HepG2 (cell line): ENCODE results near the gene SFTA2.

Experiments
- ATF1 ChIP-seq: IDR thresholded peaks from 2 replicates; pipeline ENCODE4 v1.6.1; 2016; ENCODE audit warnings: mild to moderate bottlenecking, control low read depth
- BRCA1 ChIP-seq: sonication (generic); formaldehyde crosslinking; IDR thresholded peaks from 2 replicates; pipeline ENCODE4 v1.4.0; 2020; ENCODE audit warnings: missing genetic modification reagents
- CREM ChIP-seq, 2 experiments: sonication (generic) in 1 of 2; formaldehyde crosslinking in 1 of 2; IDR thresholded peaks; 2 replicates each; pipeline versions ENCODE4 v1.4.0 to v1.6.1; 2016 to 2020; ENCODE audit warnings: antibody characterized with exemption in 1 of 2, mild to moderate bottlenecking in 1 of 2, missing genetic modification reagents in 1 of 2
- NR1H2 ChIP-seq: sonication (generic); formaldehyde crosslinking; IDR thresholded peaks from 2 replicates; pipeline ENCODE4 v1.8.1; 2022; ENCODE audit warnings: low read depth, missing genetic modification reagents, borderline replicate concordance
- TCF7L2 ChIP-seq: IDR thresholded peaks from 2 replicates; pipeline ENCODE4 v1.6.1; 2011; ENCODE audit warnings: mild to moderate bottlenecking, low read depth, low read length, moderate library complexity
- ZBTB2 ChIP-seq: sonication (generic); formaldehyde crosslinking; IDR thresholded peaks from 2 replicates; pipeline ENCODE4 v1.8.0; 2022; ENCODE audit warnings: low read depth, missing genetic modification reagents
- ZNF850 ChIP-seq: sonication (generic); formaldehyde crosslinking; conservative IDR thresholded peaks from 2 replicates; pipeline ENCODE4 v1.9.0; 2021; ENCODE audit warnings: mild to moderate bottlenecking, missing genetic modification reagents
- TF ChIP-seq, protein P1 (sequence below): sonication (generic); formaldehyde crosslinking; IDR thresholded peaks from 2 replicates; pipeline ENCODE4 v1.5.0; 2020; ENCODE audit warnings: mild to moderate bottlenecking, missing genetic modification reagents, moderate library complexity

DNA sequence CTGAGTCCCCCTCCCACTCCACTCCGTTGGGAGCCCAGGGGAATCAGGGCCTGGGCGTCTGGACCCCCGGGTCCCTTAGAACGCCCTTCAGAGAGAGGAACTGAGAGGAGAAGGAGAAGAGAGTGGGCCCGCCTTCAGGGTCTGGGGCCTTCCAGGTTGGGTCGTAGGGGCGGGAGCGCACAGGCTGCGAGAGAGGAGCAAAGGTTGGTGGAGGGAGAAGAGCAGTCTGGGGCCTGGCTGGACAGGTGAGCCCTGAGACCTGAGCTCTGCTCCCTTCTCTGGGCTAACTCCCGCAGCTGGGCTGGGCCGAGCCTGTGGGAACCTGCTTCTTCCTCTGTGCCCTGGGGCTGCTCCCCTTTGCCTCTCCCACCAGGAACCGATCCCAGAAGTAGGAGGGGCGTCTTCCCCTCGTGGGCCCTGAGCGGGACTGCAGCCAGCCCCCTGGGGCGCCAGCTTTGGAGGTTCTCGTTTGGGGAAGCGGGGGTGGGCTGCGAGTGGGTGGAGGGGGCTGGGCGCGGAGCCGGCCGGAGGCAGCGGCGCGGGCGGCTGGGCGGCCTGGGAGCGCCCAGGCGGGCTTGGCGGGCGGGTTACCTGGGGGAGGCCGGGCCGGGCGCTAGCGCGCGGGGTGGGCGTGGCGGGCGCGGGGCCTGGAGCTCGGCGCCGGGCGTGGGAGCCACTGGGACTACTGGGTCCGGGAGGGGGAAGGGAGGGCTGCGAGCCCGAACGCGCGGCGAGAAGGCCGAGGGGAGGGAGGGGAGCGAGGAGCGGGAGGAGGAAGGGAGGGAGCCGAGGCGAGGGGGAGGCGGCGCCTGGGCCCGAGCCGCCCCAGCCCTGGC lies 48.1 kb downstream of the SFTA2 start, which contains the start of gene DDR1:
- TF ChIP-seq ZBTB2 (CRISPR knock-in tag), result no peak
- no peak for TF ChIP-seq ZNF850 (CRISPR knock-in tag)
- no peak for TF ChIP-seq ATF1 (CRISPR knock-in tag)
- no peak for TF ChIP-seq NR1H2 (CRISPR knock-in tag)
- TF ChIP-seq TCF7L2, result no peak
- TF ChIP-seq, protein P1, sequence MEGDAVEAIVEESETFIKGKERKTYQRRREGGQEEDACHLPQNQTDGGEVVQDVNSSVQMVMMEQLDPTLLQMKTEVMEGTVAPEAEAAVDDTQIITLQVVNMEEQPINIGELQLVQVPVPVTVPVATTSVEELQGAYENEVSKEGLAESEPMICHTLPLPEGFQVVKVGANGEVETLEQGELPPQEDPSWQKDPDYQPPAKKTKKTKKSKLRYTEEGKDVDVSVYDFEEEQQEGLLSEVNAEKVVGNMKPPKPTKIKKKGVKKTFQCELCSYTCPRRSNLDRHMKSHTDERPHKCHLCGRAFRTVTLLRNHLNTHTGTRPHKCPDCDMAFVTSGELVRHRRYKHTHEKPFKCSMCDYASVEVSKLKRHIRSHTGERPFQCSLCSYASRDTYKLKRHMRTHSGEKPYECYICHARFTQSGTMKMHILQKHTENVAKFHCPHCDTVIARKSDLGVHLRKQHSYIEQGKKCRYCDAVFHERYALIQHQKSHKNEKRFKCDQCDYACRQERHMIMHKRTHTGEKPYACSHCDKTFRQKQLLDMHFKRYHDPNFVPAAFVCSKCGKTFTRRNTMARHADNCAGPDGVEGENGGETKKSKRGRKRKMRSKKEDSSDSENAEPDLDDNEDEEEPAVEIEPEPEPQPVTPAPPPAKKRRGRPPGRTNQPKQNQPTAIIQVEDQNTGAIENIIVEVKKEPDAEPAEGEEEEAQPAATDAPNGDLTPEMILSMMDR, result no peak
- no peak for TF ChIP-seq BRCA1 (CRISPR knock-in tag)
- no peak for TF ChIP-seq CREM (IDR thresholded peaks at IDR 0.05)
- TF ChIP-seq CREM (CRISPR knock-in tag; IDR thresholded peaks at IDR 0.05), result no peak
